ENCODE data around the gene ADCY9.
"Not testable (repeated sequence)": the region's sequence is repeated elsewhere in the genome, so short reads cannot be mapped to it uniquely, and the experiment has no call there.

Gene ADCY9

DNA sequence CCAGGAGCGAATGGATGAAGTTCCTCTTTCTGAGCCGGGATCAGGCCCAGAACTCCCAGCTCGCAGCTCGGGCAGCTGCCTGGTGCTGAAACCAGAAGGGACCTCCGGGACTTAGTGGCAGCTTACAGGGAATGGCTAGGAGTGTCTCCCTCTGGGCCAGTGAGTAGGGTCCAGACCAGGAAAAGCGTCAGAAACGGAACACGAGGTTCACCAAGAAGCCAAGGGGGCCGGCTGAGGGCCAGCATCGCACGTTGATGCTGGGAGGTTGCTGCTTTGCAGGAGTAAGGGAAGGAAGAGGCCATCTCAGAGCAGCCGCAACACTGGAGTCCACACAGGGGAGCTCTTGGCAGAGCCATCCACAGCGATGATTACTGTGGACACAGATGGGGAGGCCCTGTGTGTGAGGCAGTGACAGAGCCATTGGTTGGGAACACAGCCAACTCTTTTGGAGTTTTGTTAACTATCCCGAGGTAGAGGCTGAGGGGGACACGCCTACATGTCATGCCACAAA is 161.8 kb downstream of the ADCY9 start:
- no peak for DNase-seq (ENCODE audit: low read depth)
- TF ChIP-seq, protein P1, sequence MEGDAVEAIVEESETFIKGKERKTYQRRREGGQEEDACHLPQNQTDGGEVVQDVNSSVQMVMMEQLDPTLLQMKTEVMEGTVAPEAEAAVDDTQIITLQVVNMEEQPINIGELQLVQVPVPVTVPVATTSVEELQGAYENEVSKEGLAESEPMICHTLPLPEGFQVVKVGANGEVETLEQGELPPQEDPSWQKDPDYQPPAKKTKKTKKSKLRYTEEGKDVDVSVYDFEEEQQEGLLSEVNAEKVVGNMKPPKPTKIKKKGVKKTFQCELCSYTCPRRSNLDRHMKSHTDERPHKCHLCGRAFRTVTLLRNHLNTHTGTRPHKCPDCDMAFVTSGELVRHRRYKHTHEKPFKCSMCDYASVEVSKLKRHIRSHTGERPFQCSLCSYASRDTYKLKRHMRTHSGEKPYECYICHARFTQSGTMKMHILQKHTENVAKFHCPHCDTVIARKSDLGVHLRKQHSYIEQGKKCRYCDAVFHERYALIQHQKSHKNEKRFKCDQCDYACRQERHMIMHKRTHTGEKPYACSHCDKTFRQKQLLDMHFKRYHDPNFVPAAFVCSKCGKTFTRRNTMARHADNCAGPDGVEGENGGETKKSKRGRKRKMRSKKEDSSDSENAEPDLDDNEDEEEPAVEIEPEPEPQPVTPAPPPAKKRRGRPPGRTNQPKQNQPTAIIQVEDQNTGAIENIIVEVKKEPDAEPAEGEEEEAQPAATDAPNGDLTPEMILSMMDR (IDR thresholded peaks at IDR 0.05; ENCODE audit: control insufficient read depth, extremely low read depth, insufficient read depth), result 0 out of 2 replicates have a peak, but pooled peaks have one; percentile 0
- H3K4me3 ChIP-seq (ENCODE audit: low read depth, low read length), result no peak overlapping the region

DNA sequence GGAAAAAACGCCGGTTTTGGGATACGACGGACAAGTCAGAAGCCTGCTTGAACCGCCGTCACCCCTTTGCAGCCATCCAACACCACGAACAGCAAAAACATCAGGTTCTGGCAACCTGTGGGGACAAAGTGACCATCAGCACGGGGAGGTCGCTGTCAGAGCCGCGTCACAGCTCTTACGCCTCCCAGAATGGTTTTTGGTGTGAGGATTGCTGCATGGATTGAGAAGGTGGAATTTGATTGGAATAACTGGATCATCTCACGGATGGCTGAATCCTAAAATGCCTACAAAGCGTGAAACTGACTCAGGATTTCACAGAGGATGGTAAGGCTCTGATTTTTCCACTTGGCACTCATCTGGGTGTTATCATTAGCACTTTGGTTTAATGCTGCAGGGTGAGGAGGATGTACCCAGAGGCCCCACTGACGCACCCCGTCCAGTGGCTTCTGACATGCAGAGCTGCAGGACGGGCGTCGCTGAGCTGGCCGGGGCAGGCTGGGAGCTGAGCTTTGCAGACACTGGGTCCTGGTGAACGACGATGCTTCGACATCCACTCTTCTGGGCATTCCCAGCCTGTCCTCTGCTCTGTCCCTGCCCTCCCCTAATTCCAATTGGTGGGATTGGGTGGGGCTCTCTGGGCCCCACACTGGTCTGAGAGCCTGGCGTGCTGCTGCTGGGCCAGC is 162.4 kb downstream of the ADCY9 start:
- no peak overlapping the region for H3K4me3 ChIP-seq (ENCODE audit: low read depth, low read length)
- no peak for DNase-seq (ENCODE audit: low read depth)
- TF ChIP-seq, protein P1 (IDR thresholded peaks at IDR 0.05; ENCODE audit: control insufficient read depth, extremely low read depth, insufficient read depth), result no peak

DNA sequence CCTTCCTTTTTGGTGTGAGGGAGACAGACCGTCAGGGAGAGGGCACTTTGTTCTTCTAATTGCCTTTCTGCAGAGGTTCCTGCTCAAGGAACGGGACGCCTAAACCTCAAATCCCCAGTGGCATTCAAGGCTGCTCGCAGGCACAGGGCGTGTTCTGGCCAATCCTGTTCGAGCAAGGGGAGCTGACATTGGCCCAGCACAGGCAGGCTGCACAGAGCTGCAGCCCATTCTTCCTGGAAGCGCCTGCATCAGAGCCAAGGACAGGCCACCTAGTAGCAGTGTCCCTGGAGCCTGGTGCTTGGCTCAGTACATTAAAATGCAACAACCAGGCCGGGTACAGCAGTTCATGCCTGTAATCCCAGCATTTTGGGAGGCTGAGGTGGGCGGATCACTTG is 163.5 kb downstream of the ADCY9 start:
- H3K4me3 ChIP-seq (ENCODE audit: low read depth, low read length), result no peak overlapping the region
- DNase-seq (ENCODE audit: low read depth), result no peak
- TF ChIP-seq, protein P1 (IDR thresholded peaks at IDR 0.05; ENCODE audit: control insufficient read depth, extremely low read depth, insufficient read depth), result no peak

DNA sequence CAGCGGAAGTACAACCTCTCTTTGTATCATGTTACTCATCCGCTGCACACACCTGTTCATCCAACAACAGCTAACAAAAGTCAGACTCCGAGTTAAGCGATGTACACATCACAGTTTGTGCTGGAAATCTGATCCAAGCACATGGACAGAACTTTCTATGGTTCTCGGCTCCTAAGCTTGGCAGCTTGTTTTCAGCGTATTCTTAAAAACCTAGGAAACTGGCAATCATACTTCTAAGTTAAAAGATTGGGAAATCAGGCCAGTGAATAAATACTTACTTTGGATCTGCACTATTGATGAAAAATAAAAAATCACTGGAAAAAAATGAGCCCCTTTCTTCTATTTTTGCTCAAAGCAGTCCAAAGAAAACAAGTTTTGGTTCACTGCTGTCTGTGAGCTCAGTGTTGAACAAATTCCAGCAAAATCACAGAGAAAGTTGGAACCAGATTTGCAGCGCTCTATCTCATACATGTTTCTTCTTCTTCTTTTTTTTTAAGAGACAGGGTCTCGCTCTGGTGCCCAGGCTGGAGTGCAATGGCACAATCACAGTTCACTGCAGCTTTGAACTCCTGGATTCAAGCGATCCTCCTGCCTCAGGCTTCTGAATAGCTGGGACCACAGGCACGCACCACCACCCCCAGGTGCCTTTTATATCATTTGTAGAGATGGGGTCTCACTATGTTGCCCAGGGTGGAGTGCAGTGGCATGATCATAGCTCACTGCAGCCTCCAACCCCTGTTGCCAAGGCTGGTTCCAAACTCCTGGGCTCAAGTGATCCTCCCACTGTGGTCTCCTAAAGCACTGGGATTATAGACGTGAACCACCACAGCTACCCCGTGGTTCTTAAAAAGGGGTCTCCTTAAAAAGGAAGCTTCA is 164.1 kb downstream of the ADCY9 start:
- no peak for DNase-seq (ENCODE audit: low read depth)
- TF ChIP-seq, protein P1 (IDR thresholded peaks at IDR 0.05; ENCODE audit: control insufficient read depth, extremely low read depth, insufficient read depth), result no peak
- H3K4me3 ChIP-seq (ENCODE audit: low read depth, low read length), result no peak overlapping the region

DNA sequence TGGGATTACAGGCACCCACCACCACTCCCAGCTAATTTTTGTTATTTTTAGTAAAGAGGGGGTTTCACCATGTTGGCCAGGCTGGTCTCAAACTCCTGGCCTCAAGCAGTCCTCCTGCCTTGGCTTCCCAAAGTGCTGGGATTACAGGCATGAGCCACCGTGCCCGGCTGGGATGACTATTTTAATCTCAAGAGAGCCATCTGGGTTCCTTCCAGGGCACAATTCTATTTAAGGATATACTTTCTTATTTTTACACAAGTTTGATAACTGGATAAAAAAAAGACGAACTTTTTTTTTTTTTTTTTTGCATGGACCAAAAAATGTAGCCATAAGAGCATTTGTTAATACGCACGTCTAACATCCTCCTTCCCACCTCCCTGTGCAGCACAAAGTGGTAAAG is 164.9 kb downstream of the ADCY9 start:
- not testable (repeated sequence) for DNase-seq (ENCODE audit: low read depth); H3K4me3 ChIP-seq (ENCODE audit: low read depth, low read length)

DNA sequence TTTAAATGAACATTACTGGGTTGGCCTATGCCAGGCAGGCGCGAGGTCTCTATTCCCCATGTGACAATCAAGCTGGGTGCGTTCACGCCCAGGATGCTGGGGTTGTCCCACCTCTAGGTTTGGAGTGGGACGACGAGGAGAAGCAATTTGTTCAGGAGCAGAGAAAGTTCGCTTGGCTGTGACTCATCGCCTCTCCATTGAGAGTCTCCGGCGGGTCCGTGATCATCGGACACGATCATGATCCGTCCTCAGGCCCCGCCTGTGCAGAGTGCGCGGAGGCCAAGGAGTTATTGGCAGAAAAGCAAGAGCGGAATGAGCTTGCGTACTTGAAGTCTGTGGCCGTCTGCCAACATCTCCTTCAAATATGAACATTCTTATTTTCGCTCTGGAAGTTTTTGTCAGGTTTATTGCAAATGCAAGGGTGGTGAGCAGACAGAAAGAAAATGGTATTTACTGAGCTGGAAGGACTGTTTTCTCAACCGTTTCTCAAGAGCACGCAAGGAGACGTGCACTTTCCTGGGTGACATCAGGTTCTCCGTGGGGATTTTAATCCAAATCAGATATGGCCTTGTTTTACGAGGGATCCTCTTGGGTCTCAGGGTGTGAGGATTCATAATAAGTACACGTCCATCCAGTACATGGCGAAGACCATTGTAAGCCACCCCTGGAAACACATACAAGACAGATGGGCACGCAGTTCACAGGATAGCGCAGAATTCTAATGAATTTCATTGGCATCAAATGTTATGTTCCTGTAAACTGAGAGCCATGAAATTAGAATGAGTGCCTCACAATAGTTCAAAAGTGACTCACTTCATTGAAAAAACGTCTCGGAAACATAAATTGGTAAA is 165.7 kb downstream of the ADCY9 start:
- H3K4me3 ChIP-seq (ENCODE audit: low read depth, low read length), result no peak overlapping the region
- peak; percentile 53 for DNase-seq (ENCODE audit: low read depth)

More for the DNA sequence above, 165.7 kb downstream of the ADCY9 start:
- TF ChIP-seq, protein P1 (IDR thresholded peaks at IDR 0.05; ENCODE audit: control insufficient read depth, extremely low read depth, insufficient read depth), result no peak
